ENCODE data around the gene KRTAP3-1. TPM values are rescaled to one million over a fixed set of nuclear protein-coding genes. Genes with fewer than 3 reads are reported as not detected.
"Not testable (repeated sequence)": the region's sequence is repeated elsewhere in the genome, so short reads cannot be mapped to it uniquely, and the experiment has no call there.

KRTAP3-1 gene
- total RNA-seq, 3 donors from 2014 or later = not detected

DNA sequence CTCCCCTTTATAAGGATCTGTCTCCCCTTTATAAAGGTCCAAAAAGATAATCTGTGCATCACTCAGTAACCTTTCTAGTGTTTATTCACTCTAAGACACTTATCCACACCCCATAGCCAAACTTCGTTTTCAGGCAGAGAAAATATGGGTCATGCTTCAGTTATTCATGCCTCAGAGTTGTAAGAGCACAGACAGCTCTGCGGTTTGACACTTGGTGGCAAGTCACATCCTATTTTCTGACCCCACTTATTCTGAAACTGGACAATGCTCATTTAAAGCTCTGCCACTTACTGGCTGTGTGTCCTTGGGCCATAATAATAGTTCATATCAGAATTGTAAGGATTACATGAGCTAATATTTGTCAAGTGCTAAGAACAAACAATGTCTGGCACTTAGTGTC, 40.2 kb upstream of the KRTAP3-1 start:
- TF ChIP-seq POLR2AphosphoS5 (IDR thresholded peaks at IDR 0.05) (no peak), POLR2A (IDR thresholded peaks at IDR 0.05) (no peak)
- TF ChIP-seq, protein P1, sequence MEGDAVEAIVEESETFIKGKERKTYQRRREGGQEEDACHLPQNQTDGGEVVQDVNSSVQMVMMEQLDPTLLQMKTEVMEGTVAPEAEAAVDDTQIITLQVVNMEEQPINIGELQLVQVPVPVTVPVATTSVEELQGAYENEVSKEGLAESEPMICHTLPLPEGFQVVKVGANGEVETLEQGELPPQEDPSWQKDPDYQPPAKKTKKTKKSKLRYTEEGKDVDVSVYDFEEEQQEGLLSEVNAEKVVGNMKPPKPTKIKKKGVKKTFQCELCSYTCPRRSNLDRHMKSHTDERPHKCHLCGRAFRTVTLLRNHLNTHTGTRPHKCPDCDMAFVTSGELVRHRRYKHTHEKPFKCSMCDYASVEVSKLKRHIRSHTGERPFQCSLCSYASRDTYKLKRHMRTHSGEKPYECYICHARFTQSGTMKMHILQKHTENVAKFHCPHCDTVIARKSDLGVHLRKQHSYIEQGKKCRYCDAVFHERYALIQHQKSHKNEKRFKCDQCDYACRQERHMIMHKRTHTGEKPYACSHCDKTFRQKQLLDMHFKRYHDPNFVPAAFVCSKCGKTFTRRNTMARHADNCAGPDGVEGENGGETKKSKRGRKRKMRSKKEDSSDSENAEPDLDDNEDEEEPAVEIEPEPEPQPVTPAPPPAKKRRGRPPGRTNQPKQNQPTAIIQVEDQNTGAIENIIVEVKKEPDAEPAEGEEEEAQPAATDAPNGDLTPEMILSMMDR (IDR thresholded peaks at IDR 0.05) = no peak
- H3K9me3 ChIP-seq = no peaks in the 10 kb centered on the region
- H3K27ac ChIP-seq = no peak overlapping the region
- H3K4me1 ChIP-seq = no peaks in the 10 kb centered on the region
- intact Hi-C loops (cut with DNase I; ENCODE audit: low total_unique reads) = no loop called here
- no peak overlapping the region for H3K4me3 ChIP-seq
- no peaks in the 10 kb centered on the region for H3K36me3 ChIP-seq
- peaks cover 0 to 4% of the 10 kb centered on the region in 2 donors for H3K27me3 ChIP-seq
- no peak for DNase-seq (ENCODE audit: low spot score in 2 of 2)

DNA sequence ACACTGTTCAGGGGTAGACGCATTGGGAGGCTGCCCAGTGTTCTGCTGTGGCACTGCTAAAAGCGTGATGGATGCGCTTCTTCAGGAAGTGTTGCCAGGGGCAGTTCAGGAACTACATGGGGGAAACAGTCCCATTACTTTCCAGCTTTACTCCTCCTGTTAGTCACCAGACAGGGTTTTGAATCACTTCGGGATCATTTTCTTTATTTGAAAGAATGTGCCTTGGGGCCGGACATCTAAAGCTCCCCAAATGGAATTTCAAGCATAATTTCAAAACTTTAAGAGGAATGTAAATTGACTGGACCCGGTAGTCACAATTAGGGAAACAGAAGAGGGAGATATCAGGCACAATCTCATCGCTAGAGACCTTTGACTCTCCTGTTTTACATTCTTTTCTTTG, 39.5 kb upstream of the KRTAP3-1 start:
- Histone ChIP-seq H3K27ac (no peak overlapping the region), H3K9me3 (no peaks in the 10 kb centered on the region), H3K4me1 (no peaks in the 10 kb centered on the region)

DNA sequence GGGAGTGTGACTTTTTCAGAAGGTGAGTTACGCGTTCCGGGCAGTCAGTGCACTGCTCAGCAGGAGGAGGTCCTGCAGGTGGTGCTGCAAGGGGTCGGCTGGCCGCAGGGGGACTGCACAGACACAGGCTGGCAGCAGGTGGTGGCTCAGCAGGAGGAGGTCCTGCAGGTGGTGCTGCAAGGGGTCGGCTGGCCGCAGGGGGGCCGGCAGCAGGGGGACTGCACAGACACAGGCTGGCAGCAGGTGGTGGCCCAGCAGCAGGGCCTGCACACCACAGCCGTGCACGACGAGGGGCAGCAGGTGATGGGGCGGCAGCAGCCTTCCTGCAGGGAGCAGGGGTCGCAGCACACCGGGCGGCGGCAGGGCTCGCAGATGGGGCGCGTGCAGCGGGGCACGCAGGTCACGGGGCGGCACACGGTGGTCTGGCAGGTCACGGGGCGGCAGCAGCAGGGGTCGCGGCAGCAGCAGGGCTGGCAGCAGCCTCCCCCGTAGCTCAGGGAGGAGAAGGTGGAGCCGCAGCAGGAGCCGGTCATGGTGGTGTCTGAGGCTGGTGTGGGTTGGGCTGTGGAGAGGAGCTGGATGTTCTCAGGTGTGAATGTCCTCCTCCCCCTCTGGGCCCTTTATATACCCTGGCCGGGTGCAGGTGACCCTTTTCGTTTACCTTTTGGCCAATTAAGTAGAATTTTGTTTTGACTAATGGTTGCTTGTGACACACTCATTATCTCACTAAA, 38.0 kb upstream of the KRTAP3-1 start, which contains the start of gene KRTAP2-1:
Gene KRTAP2-1, minus strand, starts transcription at position 582 of the 731 bp plus-strand sequence. Its CDS starts 49 bp downstream, at position 533.
- intact Hi-C loops (cut with DNase I; ENCODE audit: low total_unique reads); H3K9me3 ChIP-seq; DNase-seq (ENCODE audit: low spot score in 2 of 2); H3K27ac ChIP-seq; H3K4me3 ChIP-seq; H3K27me3 ChIP-seq; H3K4me1 ChIP-seq; H3K36me3 ChIP-seq: not testable (repeated sequence)

More for the DNA sequence above, 39.5 kb upstream of the KRTAP3-1 start:
- Histone ChIP-seq H3K36me3 (no peaks in the 10 kb centered on the region), H3K27me3 (peaks cover 0 to 4% of the 10 kb centered on the region in 2 donors), H3K4me3 (no peak overlapping the region)
- intact Hi-C loops (cut with DNase I; ENCODE audit: low total_unique reads) = no loop called here
- TF ChIP-seq POLR2AphosphoS5 (IDR thresholded peaks at IDR 0.05) = no peak
- DNase-seq (ENCODE audit: low spot score in 2 of 2) = no peak

DNA sequence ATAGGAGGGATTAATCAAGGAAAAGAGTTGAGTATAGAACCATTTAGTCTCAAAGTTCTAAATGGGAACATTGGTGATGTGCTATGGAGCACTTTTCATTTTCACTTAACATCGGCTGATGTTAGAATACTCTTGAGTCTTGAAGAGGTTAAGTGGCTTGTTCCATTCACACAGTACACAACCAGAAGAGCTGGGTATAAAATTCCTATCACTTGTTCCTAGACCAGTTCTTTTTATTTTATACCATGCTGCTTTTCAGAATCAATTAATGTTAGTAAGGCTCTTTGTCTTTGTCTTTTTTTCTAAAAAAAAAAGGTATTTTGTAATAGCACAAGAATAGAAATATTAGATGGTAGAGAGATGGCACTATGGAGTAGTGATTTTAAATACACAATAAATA, 34.0 kb upstream of the KRTAP3-1 start:
- Histone ChIP-seq H3K27me3 (no peaks in the 10 kb centered on the region), H3K27ac (no peak overlapping the region), H3K4me3 (no peak overlapping the region), H3K36me3 (no peaks in the 10 kb centered on the region), H3K4me1 (no peaks in the 10 kb centered on the region), H3K9me3 (no peaks in the 10 kb centered on the region)
- no peak for DNase-seq (ENCODE audit: low spot score in 2 of 2)
- intact Hi-C loops (cut with DNase I; ENCODE audit: low total_unique reads) = no loop called here
- TF ChIP-seq POLR2AphosphoS5 (IDR thresholded peaks at IDR 0.05) (no peak), POLR2A (IDR thresholded peaks at IDR 0.05) (no peak)
- TF ChIP-seq, protein P1 (IDR thresholded peaks at IDR 0.05) = no peak

DNA sequence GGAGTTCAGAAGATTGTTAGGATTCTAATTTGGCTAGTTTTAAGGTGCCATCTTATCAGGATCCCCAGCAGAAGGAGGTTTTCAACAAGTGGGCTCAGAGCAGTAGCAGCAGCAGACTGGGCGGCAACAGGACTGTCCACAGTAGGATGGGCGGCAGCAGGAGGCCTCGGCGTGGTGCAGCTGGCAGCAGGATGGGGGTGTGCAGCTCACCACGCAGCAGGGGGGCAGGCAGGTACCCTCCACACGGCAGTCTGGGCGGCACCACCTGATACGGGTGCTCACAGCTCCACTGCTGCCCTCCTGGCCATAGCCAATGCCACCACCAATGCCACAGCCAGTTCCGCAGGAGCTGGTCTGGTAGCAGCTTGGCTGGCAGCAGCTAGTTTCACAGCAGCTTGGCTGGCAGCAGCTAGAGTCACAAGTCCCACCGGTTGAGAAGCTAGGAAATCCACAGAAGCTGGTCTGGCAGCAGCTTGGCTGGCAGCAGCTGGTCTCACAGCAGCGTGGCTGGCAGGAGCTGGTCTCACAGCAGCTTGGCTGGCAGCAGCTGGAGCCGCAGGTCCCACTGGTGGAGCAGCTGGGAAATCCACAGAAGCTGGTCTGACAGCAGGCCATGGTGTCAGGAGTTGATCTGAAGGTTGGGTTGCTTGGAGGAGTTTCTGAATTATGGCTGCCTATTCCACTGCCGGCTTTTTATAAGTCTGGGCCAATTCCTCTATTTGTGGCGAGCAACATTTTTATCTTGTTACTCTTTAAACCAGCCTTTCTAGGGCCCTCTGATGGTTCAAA, 32.0 kb upstream of the KRTAP3-1 start, which contains the start of gene KRTAP1-1:
Gene KRTAP1-1, minus strand, starts transcription at position 668 of the 789 bp plus-strand sequence. Its CDS starts 53 bp downstream, at position 615.
- peak in 1 of 2 donors; percentile 75 for DNase-seq (ENCODE audit: low spot score in 2 of 2)
- TF ChIP-seq POLR2AphosphoS5 (IDR thresholded peaks at IDR 0.05) = peak in 1 of 3 donors; percentile 12

DNA sequence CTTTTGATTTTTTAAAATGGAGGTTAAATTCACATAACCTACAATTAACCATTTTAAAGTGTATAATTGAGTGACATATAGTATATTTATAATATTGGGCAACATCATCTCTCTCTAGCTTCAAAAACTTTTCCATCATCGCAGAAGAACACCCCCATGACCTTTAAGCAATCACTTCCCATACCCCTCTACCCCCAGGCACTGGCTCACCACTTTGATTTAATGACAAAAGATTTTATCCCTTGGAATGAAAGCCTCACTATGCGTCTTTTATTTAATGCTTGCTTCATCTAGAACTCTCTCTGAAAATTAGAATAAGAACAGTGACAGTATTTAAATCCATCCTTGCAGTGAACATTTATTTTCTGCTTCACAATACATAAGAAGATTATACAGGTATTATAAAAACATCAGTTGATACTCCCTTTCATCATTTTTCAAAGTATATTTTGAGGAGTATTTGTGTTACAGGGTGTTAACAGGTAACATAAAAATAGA, 29.0 kb upstream of the KRTAP3-1 start:
- no peaks in the 10 kb centered on the region for H3K36me3 ChIP-seq
- no peaks in the 10 kb centered on the region for H3K4me1 ChIP-seq
- H3K9me3 ChIP-seq = no peaks in the 10 kb centered on the region
- TF ChIP-seq POLR2AphosphoS5 (IDR thresholded peaks at IDR 0.05) = no peak
- TF ChIP-seq POLR2A (IDR thresholded peaks at IDR 0.05) = no peak
- TF ChIP-seq, protein P1 (IDR thresholded peaks at IDR 0.05) = no peak
- intact Hi-C loops (cut with DNase I; ENCODE audit: low total_unique reads) = no loop called here
- no peak overlapping the region for H3K27ac ChIP-seq
- no peaks in the 10 kb centered on the region for H3K27me3 ChIP-seq
- DNase-seq (ENCODE audit: low spot score in 2 of 2) = no peak
- H3K4me3 ChIP-seq = no peak overlapping the region

More for the DNA sequence above, 32.0 kb upstream of the KRTAP3-1 start, which contains the start of gene KRTAP1-1:
- H3K27me3 ChIP-seq; H3K4me1 ChIP-seq; H3K4me3 ChIP-seq; H3K36me3 ChIP-seq; H3K9me3 ChIP-seq; intact Hi-C loops (cut with DNase I; ENCODE audit: low total_unique reads): not testable (repeated sequence)
- peak within 1 kb of the TSS in 1 of 2 donors; percentile 64 for H3K27ac ChIP-seq

DNA sequence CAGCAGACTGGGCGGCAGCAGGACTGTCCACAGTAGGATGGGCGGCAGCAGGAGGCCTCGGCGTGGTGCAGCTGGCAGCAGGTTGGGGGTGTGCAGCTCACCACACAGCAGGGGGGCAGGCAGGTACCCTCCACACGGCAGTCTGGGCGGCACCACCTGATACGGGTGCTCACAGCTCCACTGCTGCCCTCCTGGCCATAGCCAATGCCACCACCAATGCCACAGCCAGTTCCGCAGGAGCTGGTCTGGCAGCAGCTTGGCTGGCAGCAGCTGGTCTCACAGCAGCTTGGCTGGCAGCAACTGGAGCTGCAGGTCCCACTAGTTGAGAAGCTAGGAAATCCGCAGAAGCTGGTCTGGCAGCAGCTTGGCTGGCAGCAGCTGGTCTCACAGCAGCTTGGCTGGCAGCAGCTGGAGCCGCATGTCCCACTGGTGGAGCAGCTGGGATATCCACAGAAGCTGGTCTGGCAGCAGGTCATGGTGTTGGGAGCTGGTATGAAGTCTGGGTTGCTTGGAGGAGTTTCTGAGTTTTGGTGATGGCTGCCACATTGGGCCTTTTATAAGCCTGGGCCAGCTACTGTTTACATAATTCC, 25.5 kb upstream of the KRTAP3-1 start, which contains the start of gene KRTAP1-3:
Gene KRTAP1-3, minus strand, starts transcription at position 529 of the 590 bp plus-strand sequence. Its CDS starts 53 bp downstream, at position 476.
- H3K9me3 ChIP-seq; H3K4me1 ChIP-seq; intact Hi-C loops (cut with DNase I; ENCODE audit: low total_unique reads); H3K27ac ChIP-seq; H3K27me3 ChIP-seq; H3K36me3 ChIP-seq; H3K4me3 ChIP-seq: not testable (repeated sequence)
- DNase-seq (ENCODE audit: low spot score in 2 of 2) = peak in 1 of 2 donors; percentile 36
